ENCODE results near the gene CRYBB2.
"Not testable (repeated sequence)": the region's sequence is repeated elsewhere in the genome, so short reads cannot be mapped to it uniquely, and the experiment has no call there.

The CRYBB2 gene, protein sequence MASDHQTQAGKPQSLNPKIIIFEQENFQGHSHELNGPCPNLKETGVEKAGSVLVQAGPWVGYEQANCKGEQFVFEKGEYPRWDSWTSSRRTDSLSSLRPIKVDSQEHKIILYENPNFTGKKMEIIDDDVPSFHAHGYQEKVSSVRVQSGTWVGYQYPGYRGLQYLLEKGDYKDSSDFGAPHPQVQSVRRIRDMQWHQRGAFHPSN

DNA sequence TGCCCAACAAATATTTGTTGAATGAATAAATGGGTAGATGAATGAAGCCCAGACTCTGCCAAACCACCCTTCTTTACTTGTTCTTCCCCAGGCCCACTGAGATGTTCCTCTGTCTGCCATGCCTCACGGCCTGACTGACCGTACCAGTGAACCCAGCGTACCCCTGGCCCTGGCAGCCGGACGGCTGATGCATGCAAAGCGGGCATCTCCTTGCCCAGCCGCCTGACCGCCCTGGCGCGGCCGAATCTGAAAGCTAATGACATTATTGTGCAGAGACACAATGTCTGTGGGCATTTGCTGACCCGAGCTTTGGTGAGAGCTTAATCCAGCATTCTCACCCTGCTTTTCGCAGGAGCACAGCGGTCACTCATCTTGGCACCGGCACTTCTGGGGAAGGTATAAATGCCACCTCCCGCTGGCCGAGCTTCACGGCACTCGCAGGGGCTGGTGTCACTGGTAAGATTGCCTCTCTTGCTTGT is at the start of gene CRYBB2:
Gene CRYBB2, plus strand, starts transcription at position 429 of the 479 bp plus-strand sequence. CDS start 1,791 bp downstream, outside the sequence.
- no peak for DNase-seq

DNA sequence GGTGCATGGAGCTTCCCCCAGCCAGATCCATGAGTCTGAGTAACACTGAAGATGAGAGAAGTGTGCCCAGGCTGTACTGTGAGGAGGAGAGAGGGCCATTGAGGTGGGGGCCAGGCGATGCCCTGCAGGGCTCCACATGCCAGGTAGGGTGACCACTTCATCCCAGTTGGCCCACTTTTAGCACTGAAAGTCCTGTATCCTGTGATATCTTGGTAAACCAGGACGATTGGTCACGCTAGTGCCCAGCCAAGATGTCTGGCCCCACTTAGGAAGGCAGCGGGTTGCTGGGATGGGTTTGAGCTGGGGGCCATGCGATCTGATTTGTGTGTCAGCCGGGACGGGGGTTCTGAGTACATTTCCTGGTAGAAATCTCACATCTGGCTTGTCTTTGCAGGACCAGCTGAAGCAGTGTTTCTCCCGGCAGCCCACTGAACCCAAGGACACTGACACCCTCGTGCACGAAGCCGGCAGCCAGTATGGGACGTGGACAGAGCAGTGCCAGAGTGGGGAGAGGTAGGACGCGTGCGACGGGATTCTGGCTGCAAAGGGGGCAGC is 48.9 kb upstream of the CRYBB2 start:
- no peak for DNase-seq

DNA sequence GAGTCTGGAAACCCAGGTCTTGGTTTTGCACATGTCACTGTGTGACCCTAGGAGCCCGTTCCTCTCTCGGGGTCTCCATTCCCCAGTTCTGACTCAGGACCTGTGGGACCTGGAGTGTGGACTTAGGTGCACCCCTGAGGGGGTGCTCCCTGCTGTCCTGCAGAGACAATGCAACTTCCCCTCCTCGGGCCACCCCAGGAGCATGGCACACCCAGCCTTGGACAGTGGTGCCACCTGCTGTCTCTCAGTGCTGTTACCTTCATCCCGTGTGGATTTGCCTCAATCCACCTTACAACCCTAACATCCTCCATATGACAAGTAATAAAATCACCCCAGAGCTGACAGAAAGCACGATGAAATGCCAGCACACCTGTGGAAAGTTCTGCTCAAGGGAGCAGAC is 47.3 kb upstream of the CRYBB2 start:
- DNase-seq, result peak; percentile 25

DNA sequence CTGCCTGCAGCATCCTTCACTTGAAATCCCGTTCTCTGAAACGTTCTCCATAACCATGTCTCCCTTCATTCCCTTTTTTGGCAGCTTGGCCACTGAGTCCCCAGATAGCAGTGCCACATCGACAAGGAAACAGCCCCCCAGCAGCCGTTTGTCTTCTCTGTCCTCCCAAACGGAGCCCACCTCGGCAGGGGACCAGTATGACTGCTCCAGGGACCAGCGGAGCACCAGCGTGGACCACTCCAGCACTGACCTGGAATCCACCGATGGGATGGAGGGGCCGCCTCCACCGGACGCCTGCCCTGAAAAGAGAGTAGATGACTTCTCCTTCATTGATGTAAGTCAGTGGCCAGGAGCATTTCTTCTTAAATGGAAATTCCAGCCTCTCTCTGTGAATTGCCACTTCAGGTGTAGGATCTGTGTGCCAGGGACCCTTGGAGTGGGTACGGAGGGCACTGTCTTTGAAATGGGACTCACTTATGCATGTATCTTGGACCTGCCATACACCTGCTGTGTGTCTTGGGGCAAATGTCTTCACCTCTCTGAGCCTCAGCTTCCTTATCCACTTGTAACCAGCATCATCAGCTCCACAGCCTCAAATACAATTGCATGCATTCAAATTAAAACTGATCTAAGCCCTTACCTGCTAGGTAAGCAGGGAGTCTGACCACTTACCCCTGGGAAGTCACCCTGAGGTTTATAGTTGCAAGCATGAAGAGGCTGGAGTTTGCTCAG is 45.1 kb upstream of the CRYBB2 start:
- no peak for DNase-seq

DNA sequence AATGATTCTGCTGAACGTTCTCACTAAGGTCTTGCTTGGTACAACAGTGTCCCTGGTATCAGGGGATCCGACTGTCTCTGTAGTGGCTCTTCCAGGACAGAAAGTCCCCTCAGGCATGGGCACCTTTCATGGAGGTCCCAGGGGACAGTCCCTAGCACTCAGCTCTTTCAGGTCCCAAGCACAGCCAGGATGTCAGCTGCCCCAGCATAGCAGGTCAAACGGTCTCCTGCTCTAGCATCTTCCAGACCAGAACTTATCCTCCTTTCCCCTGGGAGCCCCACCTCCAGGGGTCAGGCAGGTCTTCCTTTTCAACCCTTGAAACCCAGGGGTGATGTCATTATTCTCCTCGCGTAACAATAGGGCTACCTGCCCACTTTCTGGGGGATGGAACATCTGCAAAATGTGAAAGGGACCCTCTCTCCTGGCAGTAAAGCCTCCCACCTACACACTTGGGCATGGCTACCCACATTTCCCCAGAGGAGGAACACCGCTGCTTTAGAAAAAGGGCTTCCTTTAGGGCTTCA is 44.5 kb upstream of the CRYBB2 start:
- no peak for DNase-seq

DNA sequence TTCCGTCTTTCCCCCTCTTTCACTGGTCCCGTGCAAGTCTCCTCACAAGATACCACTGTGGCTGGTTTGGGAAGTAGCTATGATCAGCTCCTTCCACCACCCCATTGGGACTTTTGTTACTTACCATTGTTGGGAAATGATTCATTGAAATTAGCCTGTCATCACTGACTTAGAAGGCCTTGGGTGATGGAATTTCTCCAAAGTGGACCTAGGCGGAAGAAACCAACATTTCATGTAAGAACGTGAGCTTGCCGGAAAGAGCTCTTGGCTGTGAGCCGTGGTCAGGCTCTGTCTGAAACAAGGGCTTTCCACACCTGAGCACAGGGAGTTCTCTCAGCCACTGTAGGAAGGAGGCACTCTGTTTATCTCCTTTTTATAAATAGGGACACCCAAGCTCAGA is 43.3 kb upstream of the CRYBB2 start:
- DNase-seq, result no peak

DNA sequence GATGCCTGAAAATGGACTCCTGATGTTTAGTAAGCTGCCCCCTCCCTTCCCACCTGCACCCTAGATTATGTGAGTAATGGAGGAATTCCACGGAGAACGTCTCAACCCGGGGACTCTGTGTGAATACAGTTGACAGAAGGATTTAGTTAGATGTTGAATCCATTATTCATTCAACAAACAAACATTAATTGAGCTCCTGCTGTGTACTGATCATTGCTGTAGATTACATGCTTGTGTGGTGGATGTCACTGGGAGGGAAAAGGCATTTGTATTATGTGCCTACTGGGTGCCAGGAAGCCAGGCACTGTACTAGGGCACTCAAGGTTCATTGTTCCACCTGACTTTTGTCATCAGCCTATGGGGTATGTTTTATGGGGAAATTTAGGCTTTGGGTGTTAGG is 42.6 kb upstream of the CRYBB2 start:
- DNase-seq, result no peak

DNA sequence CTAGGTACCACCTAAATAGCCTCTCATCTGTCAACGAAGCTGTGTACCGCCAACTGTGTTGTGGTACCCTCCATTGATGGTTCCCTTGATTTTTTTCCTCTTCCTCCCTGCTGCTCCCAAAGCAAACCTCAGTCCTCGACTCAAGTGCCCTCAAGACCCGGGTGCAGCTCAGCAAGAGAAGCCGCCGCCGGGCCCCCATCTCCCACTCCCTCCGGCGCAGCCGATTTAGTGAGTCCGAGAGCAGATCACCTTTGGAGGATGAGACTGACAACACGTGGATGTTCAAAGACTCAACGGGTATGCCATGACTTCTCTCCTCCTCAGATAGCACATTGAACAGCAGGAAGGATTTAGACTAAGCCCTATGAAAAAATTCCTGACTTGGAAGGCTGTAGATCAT is 42.2 kb upstream of the CRYBB2 start:
- no peak for DNase-seq

DNA sequence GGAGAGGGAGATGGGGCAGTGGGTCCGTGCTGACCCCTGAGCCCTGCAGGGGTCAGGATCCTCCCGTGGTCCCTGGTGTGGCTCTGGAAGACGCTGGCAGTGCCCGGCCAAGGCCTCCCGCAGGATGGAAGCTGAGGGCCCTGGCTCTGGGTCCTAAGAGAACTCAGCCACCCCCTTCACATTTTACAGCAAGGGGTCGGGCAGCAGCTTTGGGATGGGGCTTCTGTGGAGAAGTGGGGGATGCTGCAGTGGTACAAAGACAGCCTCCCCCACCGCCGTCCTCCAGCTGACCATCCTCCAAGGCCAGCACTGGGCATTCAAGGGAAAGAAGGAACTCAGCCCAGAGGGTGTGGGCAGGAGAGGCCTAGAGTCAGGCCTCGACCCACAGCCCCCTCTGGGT is 41.5 kb upstream of the CRYBB2 start:
- DNase-seq, result no peak

DNA sequence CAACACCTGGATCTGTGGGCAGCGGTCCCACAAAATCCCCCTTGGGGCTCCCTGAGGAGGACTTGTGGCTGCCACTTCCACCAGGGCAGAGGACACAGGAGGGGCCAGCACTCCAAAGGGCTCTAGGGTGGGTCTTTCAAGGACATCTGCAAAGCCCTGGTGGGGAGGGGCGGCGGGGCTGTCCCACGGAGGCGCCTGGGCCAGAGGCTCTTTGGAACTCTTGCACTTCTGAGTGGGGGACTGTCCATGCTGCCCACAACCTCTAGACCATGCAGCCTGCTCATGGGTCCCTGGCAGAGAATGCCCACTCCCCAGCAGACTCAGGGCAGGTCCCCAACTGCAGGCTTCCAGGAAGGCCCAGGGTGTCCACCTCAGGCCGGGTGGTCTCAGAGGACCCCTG is 41.1 kb upstream of the CRYBB2 start:
- DNase-seq, result not testable (repeated sequence)

DNA sequence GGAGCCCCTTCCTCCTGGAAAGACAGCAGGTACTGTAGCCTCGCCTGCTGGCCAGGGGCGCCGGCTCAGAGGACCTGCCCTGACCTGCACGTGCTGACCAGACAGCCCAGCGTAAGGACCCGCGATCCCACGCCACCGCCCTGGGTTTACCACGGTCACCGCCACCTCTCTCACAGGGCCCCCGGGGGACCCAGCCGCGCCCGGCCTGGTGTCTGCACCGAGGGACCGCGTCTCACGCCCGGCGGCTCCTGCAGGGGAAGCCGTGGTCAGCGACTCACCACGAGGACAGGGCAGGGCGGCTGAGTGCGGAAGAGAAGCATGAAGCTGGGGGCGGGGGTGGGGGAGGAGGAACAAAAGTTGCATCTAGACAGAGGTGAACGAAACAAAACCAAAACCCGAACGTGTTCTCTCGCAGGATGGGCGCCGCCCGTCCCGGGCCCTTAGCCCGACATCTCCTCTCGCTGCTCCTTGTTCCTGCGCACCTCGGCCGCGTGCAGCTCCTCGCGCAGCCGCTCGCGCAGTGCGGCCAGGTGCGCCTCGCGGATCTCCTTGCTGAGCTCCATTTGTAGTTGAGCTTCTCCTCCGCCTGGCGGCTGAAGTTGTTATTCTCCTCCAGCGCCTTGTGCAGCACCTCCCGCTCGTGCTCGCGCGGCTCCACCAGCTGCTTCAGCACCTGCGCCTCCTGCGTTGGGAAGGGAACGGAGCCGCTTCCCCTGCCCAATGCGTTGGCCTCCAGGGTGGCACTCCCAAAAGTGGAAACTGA is 40.4 kb upstream of the CRYBB2 start:
- not testable (repeated sequence) for DNase-seq

DNA sequence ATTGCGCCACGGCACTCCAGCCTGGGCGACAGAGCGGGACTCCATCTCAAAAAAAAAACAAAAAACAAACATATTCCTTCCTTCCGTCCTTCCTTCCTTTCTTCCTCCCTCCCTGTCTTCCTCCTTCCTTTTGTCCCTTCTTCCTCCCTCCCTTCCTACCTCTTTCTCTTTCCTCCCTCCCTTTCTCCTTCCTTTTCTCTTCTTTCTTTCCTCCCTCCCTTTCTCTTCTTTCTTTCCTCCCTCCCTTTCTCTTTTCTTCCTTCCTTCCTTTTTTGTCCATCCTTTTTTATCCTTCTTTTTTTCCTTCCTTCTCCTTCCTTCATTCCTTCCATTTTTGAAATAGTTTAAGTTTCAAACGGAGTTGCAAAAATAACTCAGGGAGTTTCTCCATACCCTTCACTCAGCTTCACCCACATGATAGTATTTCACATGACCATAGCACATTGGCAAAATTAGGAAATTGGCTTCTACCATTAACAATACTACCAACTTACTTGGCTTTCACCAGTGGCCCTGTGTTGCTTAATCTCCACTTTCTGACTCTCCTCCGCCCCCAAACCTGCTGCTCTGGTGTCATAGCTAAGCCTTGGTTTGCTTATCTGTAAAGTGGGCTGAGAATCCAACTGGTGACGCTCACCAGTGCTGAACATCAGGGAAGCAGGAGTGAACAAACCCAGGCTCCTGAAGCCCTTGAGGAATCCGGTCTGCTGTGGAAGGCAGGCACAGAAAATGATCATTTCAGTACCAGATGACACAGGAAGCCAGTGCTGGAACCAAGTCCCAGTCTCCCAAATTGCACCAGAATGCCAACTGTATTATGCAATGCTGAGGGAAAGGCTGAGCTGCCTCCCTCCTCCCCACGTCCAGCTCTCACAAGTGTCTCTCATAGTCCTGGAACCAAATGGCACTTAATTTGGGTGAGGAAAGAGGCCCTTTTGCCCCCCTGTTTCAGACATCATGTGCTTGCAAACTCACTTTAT is 37.0 kb upstream of the CRYBB2 start:
- DNase-seq, result no peak

DNA sequence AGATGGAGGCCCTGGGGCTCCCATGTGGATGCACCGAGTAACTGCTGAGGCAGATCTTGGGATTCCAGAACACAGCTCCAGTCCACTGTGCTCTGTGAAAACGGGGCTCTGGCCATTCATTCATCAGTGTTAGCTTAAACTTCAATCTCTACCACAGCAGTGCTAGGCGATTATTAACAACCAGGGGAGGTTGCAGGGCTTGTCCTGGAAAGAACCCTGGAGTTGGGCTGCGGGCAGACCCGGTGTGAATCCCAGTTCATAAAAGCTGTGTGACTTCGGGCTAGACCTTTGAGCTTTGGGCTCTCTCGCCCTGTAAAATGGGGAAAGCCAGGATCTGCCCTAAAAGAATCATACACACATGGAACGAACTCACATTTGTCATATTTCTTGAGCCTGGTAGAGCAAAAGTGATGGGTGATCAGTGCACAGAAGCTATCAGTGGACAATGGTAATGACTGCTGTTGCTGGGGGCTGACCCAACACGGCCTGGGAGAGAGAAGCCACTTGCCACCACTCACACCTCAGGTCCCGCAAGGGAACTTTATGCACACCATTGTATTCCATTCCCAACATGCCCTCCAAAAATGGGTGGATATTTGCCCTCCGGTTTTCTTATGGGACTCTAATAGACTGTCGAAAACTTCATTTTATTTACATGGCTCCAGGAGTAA is 35.4 kb upstream of the CRYBB2 start:
- DNase-seq, result no peak

DNA sequence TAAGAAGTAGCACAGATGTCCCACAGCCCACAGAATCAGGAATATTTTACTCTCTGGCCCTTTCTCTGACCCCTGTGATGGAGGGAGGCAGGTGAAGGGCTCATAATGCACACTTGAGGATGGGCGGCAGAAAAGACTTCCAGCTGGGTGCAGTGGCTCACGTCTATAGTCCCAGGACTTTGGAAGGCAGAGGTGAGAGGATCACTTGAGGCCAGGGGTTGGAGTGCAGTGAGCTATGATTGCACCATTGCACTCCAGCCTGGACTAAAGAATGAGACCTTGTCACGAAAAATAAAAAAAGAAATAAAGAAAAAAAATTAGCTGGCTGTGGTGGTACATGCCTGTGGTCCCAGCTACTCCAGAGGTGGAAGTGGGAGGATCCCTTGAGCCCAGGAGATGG is 33.3 kb upstream of the CRYBB2 start:
- no peak for DNase-seq

DNA sequence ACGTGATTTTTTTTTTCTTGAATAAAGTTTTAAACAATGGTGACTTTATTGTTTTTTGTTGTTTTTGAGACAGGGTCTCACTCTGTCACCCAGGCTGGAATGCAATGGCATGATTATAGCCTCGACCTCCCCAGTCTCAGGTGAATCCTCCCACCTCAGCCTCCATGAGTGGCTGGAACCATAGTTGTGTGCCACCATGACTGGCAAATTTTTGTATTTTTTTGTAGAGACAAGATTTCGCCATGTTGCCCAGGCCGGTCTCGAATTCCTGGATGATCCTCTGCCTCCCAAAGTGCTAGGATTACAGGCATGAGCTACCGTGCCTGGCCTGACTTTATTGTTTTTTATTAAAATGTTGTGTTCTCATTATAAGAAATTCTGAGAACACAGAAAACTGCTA is 32.0 kb upstream of the CRYBB2 start:
- DNase-seq, result no peak

DNA sequence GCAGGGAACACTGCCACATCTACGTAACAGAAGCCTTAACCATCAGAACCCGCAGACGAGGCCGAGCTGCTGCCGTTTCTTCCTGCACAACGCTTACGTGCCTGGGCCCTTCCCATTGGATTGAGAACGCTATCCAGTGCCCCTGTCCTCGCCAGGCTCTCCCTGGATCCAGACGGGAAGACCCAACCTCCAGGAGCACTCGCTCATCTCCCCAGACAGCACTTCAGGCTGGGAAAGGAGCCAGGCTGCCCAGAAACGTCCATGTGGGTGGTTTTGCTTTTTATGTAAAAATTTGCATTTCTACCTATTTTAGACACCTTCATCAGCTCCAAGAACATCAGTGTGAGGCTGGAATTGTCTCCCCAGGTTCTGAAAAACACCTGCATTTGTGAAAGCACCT is 27.0 kb upstream of the CRYBB2 start:
- DNase-seq, result no peak

DNA sequence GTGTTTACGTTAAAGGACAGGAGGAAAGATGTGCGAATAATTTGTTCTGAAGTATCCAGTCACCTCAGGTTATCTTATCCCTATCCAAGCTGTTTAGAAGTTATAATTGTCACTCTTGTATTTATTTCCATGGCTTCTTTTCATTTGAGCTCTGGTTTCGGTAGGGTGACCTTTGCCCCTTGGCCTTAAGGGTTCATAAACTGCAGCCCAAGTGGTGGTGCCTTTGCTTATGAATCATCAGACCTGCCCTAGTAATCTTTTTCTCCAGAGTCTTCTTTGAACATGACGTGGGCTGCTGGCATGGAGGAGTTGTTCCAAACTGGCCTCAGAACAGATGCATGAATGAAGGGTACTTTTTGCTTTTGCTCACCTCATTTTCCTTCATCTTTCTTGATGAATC is 26.3 kb upstream of the CRYBB2 start:
- DNase-seq, result no peak

DNA sequence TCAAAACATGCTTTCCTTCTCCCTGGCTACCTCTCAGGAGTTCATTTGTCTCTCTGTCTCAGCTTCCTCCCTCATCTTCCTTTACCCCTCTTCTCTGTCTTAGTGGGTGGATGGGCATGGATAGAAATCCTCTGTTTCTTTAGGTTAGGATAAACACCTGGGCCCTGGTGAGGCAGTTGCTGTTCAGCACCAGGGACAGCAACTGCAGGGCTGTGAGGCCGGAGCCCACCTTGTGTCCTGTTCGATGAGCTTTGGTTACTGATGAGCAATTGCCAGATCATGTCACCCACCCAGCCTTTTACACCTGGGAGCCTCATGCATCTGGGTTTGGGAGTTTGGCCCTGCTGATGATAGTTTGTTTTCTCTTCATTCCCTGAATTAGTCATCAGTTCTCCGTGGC is 25.9 kb upstream of the CRYBB2 start:
- DNase-seq, result no peak

DNA sequence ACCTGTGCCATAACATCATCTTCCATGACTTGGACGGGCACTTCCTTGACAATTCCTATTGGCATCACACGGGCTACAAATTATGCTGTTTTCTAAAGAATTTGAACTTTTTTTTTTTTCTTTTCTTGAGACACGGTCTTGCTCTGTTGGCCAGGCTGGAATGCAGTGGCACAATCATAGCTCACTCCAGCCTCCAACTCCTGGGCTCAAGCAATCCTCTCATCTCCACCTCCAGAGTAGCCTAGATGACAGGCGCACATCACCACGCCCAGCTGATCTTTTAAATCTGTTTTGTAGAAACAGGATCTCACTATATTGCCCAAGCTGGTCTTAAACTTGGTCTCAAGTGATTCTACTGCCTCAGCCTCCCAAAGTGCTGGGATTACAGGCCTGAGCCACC is 23.1 kb upstream of the CRYBB2 start:
- no peak for DNase-seq

DNA sequence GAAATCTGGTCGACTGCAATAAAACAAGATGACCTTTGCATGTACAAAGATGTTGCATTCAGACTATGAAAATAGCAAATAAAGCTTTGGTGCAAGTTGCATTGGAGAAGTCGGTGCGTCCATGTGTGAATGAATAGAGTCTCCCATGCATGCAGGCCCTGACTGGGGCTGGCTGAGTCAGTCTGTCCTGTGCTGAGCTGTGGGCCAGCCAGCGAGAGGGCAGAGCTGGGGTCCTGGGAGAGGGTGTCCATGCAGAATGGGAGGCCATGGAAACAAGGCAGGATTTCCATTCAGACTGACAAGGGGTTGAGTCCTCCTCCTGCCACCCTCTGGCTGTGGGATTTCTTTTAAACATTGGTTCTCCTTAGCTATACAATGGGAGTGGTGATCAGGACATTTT is 22.1 kb upstream of the CRYBB2 start:
- DNase-seq, result no peak

DNA sequence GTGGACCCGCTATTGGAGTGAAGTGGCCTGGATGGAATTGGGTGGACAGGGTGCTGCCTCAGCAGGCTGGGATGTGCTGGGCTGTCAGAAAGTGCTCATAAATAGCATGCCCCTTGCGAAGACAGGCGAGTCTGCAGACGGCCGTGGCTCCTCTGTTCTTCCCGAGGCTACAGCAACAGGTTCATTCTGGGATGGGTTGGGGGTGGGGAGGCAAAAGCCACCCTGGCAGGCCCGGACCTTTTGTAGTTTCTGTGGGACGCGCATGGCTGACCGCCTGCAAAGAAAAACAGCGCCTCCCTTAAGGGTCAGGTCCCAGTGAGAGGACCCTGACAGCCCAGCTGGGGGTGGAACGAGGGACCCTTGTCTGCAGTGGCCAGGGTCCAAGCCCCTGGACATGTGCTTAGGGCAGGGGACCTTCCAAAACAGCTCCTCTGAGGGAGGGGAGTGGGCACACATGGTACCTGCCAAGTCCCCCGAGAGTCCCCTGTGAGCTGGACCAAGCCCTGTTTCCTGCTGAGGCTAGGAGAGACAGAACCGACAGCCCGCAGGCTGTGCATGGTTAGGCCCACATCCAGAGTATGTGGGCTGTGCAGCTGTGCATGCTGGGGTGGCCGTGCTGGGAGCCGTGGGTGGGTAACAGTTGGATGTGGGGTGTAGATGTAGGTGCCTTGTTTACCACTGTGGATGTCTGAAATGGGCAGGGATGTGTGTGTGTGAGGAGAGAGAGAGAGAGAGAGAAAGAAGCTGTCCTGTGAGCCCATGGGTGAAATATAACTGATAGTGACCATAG is 19.5 kb upstream of the CRYBB2 start, which contains the start of gene CRYBB3:
Gene CRYBB3, plus strand, starts transcription at position 128 of the 790 bp plus-strand sequence. CDS start 1,539 bp downstream, outside the sequence.
- DNase-seq, result no peak
